NCI-H2107 (cell line): ENCODE measurements around the gene PCDH15.

Experiments
- DNase-seq: peaks from one replicate; lab custom pipeline; 2025; lab: John Stamatoyannopoulos, UW

The PCDH15 gene

GRCh38 chr10:54800741-54801421 lies at the start of gene PCDH15:
Gene PCDH15 (minus strand): TSS chr10:54801231. CDS start chr10:54664262, 136,969 bp downstream.
- no peak for DNase-seq

GRCh38 chr10:54843932-54844331 lies 42.9 kb upstream of the PCDH15 start:
- no peak for DNase-seq

- DNase-seq = no peak
Measured at GRCh38 chr10:54843085-54843646, 42.1 kb upstream of the PCDH15 start.

- DNase-seq = no peak
Measured at GRCh38 chr10:54837479-54837878, 36.4 kb upstream of the PCDH15 start.

GRCh38 chr10:54833029-54833428 lies 32.0 kb upstream of the PCDH15 start:
- DNase-seq = no peak

- DNase-seq = no peak
Measured at GRCh38 chr10:54826994-54827560, 26.0 kb upstream of the PCDH15 start.

- DNase-seq = no peak
Measured at GRCh38 chr10:54815583-54815982, 14.6 kb upstream of the PCDH15 start.

GRCh38 chr10:54808186-54808935 lies 7.3 kb upstream of the PCDH15 start:
- no peak for DNase-seq

- no peak for DNase-seq
Measured at GRCh38 chr10:54799506-54799905, 1.5 kb downstream of the PCDH15 start.

GRCh38 chr10:54797636-54798321 lies 3.3 kb downstream of the PCDH15 start:
- DNase-seq = no peak

GRCh38 chr10:54796881-54797280 lies 4.2 kb downstream of the PCDH15 start:
- DNase-seq = no peak

- DNase-seq = no peak
Measured at GRCh38 chr10:54776622-54777021, 24.4 kb downstream of the PCDH15 start.

GRCh38 chr10:54772468-54773122 lies 28.4 kb downstream of the PCDH15 start:
- DNase-seq = no peak

- DNase-seq = no peak
Measured at GRCh38 chr10:54769051-54769450, 32.0 kb downstream of the PCDH15 start.

GRCh38 chr10:54758791-54759190 lies 42.2 kb downstream of the PCDH15 start:
- no peak for DNase-seq

GRCh38 chr10:54749623-54750022 lies 51.4 kb downstream of the PCDH15 start:
- DNase-seq = no peak

- no peak for DNase-seq
Measured at GRCh38 chr10:54745436-54745835, 55.6 kb downstream of the PCDH15 start.

- no peak for DNase-seq
Measured at GRCh38 chr10:54742416-54742815, 58.6 kb downstream of the PCDH15 start.

GRCh38 chr10:54728511-54728910 lies 72.5 kb downstream of the PCDH15 start:
- no peak for DNase-seq

GRCh38 chr10:54722075-54722474 lies 79.0 kb downstream of the PCDH15 start:
- no peak for DNase-seq

GRCh38 chr10:54710918-54711317 lies 90.1 kb downstream of the PCDH15 start:
- DNase-seq = no peak

GRCh38 chr10:54708591-54708990 lies 92.4 kb downstream of the PCDH15 start:
- no peak for DNase-seq
